Activated CD4-positive, alpha-beta T cell treated with anti-CD3 and anti-CD28 coated beads, Interleukin-2, amount 50 U/mL, for 1 hour (primary cell): Measurements from ENCODE around the gene TUBA1A.
A peak's percentile ranks its signal among the peaks of the same experiment; 100 is the strongest.
"Not testable (repeated sequence)": the region's sequence is repeated elsewhere in the genome, so short reads cannot be mapped to it uniquely, and the experiment has no call there.

Experiments
- DNase-seq: peaks from one replicate; pipeline ENCODE4 v3.0.0-alpha.2; 2020

TUBA1A gene

DNA sequence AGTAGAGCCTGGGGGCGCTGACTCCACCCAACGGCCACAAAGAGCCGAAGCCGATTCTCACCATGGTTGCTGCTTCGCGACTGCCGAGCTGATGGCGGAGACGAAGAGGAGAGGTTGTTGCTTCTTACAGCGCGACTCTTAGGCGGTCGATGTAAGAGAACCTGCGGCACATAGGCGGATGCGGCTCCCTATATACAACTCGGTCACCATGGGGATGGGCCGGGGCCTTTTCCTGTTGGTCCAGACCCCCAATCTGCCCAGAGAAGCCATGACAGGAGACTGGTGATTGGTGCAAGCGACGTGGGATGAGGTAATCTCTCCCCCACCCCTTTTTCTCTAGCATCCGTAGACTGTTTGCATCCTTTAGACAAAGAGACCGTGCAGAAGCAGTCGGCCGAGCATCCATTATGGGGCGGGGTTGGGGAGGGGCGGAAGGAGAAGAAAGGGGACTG, at the start of gene TUBA1A:
Gene TUBA1A (minus strand): TSS at position 165 of the 452 bp plus-strand sequence. CDS start 101 bp downstream, at position 64.
- peak; percentile 94 for DNase-seq

DNA sequence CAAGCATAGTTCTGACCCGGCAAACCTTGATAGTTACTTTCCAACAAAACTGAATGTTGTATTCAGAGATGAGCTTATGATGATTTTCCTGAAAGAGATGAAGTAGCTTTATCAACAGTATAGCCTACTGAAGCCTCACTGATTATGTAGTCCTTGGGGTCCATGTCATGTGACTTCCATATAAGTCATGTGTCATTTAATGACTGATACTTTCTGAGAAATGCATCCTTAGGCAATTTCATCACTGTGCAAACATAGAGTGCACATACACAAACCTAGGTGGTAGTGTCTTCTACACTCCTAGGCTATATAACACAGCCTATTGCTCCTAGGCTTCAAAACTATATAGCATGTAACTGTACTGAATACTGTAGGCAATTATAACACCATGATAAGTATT, 47.5 kb upstream of the TUBA1A start:
- DNase-seq, result no peak

DNA sequence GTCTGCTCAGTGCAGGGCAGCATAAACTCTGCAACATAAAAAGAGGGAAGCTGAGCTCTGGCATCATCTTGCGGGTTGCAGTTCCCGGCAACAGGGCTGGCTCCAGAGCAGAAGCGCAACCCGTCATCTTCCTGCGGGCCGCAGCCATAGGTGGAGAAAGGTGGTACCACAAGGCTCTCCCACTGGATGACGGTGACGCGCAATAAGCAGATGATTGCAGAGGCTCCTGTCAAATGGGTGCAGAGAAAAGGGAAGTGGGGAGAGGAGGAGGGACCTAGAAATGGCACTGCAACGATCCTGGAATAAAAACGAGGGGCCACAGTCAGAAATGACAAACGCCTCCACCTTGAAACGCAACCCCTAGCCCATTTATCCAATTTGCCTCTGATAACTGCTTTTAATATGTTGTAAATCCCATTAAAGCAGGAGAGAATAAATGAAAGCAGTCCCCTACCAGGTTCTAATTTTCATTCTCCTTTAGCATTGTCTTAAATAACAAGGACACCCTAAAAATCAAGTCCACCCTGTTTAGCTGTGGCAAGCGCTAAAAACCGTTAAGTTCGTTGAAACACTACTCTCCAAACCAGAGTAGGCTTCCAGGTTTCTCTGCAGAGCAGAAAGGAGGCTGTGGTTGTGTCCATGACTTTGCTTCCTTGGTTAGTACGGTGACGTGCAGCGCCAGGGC, 45.1 kb upstream of the TUBA1A start:
- DNase-seq, result no peak

DNA sequence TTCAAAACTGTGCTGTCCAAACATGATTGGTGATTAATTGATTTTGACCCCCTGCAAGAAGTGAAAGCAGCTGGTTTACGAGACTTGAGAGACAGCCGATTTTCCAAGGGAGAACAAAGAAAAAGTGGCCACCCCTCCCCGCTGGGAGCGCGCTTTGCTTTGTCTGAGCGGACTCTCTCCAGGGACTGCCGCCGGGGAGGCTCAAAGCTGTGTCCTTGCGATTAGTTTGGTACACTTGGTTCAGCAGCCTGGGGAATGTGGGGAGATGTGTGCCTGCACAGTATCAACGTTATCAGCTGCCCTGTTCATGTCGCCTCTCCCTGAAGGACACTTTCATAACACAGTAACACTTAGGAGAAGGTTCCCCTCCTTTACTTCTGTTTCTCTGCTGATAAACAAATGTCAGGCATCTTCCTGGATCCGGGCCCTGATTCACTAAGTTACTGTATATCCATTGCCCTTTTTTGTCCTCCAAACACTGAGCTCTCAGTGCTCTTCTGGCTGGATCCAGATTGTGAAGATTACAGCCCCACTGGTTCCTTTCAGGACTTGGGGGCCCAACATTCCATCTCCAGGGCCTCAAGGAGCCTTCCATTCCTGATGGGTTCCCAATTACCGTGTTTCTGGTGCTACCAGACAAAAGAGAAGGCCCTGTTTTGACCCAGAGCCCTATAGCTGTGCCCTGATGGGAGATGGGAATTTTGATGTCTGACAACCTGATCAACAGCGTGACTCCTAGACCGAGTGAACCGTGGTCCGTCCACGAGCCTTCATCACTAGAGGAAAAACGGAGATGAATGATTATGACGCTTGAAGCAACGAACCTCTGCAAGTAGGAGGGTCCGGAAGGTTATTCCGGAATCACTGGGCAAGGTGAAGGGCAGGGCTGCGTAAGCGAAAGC, 44.3 kb upstream of the TUBA1A start:
- no peak for DNase-seq

DNA sequence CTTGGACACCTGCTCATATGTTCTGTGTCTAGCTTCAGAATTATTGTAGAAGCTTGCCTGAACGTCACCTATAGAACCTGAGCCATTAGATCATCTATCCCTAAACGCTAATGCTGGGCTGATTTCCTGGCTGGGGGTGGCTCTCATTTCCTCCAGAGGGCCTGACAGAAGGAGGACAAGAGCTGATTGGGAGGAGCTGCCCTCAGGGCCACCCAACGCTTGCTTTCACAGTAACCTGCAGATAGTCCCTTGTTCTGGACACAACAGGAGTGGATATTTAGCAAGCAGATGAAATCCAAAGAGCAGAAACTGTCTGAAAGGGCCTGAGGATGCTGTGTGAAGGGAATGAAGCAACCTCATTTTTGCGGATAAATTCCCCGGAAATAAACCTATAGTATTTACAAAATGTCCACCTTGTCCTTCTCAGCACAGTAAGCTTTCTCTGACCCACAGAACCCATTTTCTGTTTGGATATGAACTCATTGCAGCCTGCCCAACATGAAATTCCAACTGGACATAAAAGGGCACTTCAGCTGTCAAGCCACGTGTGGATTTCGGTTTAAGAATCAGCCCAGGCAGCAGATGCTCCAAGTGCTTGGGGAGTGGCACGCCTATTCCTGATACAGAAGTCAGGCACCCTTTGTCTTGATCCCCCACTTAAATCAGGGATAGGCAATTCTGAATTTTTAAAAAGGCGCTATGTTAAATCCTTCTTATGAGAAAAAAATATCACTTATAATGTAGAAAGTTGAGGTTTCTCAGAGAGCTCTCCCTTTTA, 43.2 kb upstream of the TUBA1A start:
- DNase-seq, result no peak

DNA sequence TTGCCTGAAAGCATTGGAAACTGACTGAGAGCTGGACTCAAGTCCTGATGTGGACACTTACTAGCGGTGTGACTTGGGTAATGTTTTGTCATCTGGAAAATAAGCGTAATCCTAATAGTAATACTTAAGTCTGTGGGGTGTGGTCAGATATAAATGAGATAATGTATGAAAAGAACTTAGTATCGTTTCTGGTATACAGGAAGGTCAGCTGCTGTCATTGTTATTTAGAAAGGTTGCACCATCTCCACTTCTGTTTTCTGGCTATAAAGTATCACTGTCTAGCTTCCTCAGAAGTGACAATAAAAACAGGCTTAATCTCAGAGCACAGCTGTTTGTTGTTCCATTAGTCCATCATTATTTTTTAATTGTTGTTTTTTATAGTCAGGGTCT, 41.9 kb upstream of the TUBA1A start:
- no peak for DNase-seq

DNA sequence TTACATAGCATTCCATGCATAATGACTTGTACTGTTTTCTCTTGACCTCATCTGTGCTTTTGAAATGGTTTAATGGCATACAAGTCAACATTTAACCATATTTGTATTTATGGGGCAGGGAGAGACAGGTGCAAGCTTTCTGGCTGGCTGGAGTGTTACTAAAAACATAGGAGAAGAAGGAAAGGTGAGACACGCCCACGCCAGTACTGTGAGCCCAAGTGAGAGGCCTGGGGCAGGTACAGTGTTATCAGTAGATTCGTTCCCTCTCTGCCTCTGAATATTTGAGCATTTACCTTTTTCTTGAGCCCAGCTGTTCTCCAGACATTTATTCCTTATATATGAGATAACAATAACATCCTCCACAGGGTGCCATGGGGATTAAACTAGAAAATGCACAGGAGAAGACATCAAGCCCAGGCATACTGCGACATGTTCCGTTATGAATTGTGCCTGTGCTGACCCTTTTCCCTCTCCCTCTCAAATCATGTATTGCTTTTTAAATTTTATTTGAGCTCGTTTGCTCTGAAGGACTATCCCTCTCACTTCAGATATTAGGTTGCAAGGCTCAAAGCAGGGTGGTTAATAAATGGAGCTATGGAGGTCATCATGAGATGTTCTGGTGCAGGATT, 41.4 kb upstream of the TUBA1A start:
- DNase-seq, result no peak

DNA sequence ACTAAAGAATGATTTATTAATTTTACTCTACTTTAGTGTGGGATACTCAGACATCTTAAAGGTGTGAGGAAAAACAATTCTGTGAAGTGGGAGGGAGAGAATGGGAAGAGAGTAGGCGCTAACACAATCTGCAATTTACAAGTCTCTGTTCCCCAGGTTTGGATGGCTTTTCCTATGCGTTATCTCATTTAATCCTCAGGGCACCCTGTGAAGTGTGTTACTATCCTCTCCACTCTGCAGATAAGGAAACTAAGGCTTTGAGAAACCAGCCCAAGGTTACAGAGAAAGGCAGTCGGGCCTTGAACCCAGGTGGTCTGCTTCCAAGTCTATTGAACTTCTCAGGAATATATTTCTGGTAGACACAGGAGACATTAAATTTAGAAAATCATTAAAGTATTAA, 39.8 kb upstream of the TUBA1A start:
- no peak for DNase-seq

DNA sequence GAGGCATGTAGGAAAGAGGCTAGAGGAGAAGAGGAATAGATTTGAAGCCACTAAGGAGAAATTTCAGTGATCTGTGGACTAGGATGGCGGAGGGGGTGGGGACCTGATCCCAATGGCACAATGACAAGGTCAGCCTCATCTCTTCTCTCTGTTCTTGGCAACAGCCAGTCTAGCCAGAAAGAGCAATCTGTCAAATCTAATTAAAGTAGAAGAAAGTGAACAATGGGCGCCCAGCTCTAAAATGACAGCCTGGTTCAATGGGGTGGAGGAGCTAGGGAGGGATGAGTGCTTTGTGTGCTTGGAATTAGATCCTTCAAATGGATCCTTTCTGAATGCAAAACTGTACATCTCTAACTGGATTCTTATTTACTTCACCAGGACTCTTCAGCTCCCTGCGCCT, 38.8 kb upstream of the TUBA1A start:
- DNase-seq, result no peak

DNA sequence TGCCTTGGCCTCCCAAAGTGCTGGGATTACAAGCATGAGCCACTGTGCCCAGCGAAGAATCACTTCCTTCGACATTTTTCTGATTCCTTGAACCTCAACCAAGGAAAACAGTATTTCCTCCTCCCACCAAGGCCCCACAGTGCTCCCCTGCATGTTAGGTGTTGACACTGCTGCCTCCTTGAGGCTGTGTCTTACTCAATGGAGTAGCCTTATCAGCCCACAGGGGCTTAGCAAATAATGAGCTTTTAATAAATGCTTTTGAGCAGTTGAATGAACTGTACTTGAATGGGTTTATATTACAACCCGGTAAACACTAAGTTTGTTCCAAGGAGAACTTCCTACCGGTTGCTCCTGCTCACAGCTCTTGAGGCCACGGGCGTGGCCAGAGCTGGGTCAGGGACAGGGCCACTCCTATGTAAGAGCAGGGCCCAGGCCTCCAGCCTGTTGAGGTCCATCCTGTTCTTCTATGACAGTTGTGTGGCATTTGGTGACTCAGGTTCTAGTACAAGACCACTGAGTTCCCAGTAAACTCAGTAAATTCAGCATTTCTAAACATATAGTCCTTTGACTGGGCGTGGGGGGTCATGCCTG, 36.8 kb upstream of the TUBA1A start:
- no peak for DNase-seq

DNA sequence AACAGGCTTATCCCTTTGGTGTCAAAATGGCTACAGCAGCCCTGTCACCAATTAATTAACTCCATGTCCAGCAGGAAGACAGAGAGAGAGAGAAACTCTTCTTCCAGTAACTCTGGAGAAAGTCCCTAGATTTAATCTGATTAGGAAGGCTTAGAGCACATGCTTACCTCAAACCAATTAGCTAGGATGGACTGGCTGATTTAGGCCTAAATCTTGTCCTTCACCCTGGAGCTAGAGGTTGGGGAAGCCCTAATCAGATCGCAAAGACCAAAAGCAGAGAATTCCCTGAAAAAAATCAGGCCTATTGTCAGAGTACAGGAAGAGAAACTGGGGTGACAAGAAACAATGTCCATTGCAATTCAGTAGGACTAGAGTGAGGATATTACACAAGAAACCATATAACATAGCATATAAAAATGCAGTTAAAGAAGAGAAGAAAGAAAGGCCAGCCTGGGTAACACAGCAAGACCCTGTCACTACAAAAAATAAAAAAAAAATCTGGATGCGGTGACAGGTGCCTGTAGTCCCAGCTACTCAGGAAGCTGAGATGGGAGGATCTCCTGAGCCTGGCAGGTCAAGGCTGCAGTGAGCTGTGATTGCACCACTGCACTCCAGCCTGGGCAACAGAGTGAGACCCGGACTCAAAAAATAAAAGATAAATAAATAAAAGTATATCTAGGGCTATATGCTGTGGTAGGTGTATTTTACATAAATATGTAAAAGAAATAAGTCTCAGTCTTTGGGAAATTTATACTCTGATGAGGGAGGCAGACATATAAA, 34.9 kb upstream of the TUBA1A start:
- DNase-seq, result no peak

DNA sequence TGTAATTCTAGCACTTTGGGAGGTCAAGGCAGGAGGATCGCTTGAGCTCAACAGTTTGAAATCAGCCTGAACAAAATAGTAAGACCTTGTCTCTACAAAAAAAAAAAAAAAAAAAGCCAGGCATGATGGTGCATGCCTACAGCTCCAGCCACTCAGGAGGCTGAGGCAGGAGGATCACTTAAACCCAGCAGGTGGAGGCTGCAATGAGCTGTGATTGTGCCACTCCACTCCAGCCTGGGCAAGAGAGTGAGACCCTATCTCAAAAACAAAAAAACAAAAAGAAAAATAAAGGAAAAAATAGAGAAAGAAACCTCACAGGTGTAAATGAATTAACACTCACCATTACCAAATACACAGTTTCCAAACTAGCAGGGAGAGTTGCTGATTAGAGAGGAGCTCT, 34.2 kb upstream of the TUBA1A start:
- no peak for DNase-seq

DNA sequence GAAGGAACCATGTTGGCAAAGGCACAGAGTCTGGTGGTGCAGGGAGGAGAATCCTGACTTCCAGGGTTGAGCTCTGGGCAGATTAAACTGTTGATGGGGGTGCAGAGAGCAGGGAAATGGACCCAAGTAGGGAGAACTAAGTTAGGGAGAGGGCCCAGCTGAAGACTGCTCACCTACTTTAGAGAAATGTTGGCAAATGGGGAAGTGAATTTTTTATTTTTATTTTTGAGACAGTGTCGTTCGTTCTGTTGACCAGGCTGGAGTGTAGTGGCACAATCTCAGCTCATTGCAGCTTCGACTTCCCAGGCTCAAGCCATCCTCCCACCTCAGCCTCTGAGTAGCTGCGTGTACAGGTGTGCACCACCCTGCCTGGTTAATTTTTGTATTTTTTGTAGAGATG, 32.1 kb upstream of the TUBA1A start:
- DNase-seq, result no peak

DNA sequence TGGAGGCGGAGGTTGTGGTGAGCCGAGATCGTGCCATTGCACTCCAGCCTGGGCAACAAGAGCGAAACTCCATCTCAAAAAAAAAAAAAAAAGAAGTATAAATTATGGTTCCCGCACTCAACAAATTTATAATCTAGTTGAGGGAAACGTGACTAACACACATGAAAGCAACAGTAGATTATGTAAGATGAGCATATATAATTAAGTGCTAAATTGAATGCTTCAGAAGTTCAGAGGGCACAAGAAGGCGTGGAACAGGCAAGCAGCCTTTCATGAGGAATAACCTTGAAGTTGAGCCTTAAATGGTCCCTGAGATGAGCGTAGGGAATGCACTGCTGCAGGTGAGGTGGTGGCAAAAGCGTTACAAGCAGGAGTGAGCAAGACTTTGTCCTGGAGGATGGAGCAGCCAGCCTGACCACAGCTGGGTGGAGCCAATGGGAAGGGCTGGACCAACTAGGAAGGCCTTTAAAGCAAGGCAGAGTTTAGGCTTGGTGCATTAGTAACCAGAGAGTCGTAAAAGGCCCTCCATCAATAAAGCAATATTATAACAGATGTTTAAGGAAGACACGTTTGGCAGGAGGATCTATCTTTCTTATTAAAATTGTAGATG, 30.6 kb upstream of the TUBA1A start:
- DNase-seq, result no peak

DNA sequence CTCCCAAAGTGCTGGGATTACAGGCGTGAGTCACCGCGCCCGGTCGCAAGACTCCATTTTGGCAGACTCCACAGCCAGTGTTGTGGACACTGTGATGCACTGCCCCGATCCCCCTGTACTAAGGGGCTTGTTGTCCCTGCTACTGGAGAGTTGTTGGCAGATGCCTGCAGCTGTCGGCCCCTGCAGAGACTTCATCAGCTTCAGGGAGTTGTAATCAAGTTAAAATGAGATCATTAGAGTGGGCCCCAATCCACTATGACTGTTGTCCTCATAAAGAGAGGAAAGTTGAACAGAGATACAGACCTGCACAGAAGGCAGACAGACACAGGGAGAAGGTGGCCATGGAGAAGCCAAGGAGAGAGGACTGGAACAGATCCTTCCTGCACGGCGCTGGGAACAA, 23.7 kb upstream of the TUBA1A start:
- DNase-seq, result no peak

DNA sequence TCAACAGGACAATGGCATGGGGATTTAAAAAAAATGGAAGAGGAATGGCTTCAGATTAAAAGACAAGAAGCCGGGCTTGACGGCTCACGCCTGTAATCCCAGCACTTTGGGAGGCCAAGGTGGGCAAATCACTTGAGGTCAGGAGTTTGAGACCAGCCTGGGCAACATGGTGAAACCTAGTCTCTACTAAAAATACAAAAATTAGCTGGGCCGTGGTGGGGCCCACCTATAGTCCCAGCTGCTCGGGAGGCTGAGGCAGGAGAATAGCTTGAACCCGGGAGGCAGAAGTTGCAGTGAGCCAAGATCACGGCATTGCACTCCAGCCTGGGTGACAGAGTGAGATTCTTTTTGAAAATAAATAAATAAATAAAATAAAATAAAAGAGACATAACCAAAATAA, 21.8 kb upstream of the TUBA1A start:
- DNase-seq, result not testable (repeated sequence)

DNA sequence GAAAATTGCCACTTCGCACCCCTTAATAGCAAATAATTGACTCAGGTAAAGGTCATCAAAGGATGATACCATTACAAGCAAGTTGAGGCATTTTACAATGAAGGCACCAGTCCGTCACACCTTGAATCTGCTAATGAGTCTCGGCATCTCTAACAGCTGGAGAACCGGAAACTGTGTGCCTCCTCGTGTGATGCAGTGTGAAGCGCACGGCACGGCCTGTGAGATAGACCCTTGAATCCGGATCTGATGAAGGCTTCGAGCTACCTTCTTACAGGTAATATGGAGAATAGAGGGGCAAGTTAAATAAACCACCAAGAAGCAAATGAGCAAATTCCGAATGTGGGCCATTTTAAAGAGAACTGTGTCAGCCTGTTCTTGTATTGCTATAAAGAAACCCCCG, 19.8 kb upstream of the TUBA1A start:
- no peak for DNase-seq

DNA sequence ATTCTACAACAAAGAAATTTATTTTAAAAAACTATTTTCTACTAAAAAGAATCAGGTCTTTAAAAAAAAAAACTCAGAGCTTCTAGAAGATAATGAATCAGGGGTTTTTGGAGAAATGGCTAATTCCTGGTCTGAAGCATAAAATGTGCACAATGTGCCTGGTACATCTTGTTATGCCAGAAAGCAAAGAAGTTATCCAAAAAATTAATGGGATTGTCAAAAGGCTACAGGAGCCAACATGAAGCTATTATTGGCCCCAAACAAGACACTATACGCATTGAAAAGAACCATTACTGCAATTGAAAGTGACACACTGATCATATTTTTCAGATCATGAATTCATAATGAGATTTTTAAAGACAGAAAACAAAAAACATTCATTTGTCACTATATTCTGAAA, 19.3 kb upstream of the TUBA1A start:
- DNase-seq, result no peak

DNA sequence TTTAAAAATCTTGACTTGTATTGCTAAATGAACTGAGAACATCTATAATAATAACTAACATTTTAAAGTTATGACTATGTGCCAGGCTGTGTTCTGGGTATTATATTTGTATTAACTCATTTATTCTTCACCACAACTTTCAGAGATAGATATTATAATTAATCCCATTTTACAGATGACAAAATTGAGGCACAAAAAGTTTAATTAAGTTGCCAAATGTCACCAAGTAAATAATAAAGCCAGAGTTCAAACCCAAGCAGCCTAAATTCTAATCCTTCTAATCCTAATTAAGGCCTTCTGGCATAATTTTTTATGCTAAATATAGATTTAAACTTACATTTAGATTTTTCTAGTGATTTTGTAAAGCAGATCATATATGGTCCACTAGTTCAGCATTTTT, 17.5 kb upstream of the TUBA1A start:
- DNase-seq, result no peak

DNA sequence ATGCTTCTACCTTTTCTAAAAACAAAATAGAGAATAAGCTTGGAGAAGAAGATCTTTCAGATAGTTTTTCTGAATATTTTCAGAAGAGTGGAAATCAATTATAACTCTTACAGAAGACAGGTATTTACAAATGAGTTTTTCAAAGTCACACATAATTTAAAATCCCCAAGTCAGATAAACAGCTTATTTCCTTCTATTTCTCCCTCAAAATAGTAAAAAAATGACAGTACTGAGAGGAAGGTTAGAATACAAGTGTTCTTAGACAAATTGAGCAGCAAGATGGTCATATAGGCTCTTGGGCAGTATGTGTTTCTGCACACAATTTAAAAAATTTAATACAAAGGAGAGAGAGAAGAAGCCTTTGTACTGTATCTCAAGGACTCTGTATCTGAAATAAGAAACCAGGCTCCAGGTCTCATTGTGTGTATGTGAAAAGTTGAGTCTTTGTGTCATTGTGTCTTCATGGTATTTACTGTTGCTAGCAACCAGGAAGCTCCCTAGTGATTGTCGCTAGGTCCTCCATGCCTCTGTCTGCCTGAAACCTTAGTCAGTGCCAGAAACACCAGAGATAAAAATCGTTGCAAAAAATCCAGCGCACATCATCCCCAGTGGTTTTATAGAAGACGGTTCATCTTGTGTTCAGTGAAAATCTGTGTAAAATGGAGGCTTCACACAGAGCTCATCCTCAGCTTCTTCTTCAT, 12.9 kb upstream of the TUBA1A start:
- no peak for DNase-seq
